ENCODE results near the gene HSD11B1. TPM values are rescaled to one million over a fixed set of nuclear protein-coding genes. Genes with fewer than 3 reads are reported as not detected.

The HSD11B1 gene
- total RNA-seq, 6 experiments from 2014 or later = not detected

DNA sequence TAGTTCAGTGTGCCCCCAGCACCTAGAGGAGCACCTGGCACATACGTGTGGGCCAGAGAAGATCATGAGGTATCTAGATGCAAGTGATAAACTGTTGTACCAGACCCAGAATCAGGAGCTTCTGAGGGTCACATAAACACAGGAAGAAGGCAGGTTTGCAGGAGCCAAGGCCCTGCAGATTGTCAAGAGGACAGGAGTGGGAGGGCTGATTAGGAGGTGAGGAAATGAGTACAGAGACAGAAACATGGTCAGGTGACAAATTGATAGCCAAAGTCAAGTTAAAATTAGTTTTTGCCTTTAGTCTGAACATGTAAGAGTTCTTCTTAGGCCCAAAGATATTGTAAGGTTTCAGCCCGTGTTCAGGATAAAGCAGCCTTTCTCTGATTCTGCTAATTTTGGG, 37.2 kb downstream of the HSD11B1 start:
- no peak overlapping the region; the same call in 1 of the 2 replicates for H3K4me3 Mint-ChIP-seq
- peaks cover 29% of the 10 kb centered on the region for H3K4me1 Mint-ChIP-seq (ENCODE audit: low read depth)
- TF ChIP-seq, protein P1, sequence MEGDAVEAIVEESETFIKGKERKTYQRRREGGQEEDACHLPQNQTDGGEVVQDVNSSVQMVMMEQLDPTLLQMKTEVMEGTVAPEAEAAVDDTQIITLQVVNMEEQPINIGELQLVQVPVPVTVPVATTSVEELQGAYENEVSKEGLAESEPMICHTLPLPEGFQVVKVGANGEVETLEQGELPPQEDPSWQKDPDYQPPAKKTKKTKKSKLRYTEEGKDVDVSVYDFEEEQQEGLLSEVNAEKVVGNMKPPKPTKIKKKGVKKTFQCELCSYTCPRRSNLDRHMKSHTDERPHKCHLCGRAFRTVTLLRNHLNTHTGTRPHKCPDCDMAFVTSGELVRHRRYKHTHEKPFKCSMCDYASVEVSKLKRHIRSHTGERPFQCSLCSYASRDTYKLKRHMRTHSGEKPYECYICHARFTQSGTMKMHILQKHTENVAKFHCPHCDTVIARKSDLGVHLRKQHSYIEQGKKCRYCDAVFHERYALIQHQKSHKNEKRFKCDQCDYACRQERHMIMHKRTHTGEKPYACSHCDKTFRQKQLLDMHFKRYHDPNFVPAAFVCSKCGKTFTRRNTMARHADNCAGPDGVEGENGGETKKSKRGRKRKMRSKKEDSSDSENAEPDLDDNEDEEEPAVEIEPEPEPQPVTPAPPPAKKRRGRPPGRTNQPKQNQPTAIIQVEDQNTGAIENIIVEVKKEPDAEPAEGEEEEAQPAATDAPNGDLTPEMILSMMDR (IDR thresholded peaks at IDR 0.05) = no peak
- no peak overlapping the region for H3K27ac Mint-ChIP-seq
- H3K9me3 Mint-ChIP-seq = no peaks in the 10 kb centered on the region
- no peaks in the 10 kb centered on the region for H3K36me3 Mint-ChIP-seq (ENCODE audit: low read depth)
- H3K27me3 Mint-ChIP-seq (ENCODE audit: insufficient read depth) = peaks cover 25% of the 10 kb centered on the region
- no peak for DNase-seq

DNA sequence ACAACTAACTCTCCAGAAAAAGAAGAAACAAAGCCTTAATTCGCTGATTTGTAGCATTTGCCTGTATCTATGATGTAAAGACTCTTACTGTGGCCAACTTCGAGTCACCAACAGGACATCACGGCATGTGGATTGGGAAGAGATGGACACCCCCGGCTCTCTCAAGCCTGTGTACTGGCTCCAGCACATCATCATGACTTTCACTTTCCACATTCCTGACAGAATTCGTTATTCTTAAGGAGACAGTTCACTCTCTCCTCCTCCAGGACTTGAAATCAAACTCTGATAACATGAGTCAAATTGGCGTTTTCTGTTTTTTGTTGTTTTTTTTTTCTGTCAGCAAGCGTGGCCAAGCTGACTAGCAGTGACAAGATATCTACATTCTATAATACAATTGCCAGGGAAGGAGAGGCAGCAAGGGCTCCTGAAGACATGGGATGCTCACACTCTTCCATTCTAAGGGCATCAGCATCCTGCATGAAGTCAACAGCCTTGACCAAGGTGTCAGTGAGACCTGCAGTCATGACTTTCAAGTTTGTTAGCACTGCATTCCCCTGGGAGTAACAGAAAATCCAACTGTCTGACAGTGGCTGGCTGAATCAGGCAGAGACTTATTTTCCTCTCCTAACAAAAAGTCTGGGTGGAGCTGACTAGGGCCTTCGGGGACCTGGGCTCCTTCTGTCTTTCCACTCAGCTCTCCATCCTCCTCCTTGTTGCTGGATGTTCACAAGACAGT, 37.9 kb downstream of the HSD11B1 start:
- Mint-ChIP-seq H3K27ac (peak overlapping the region; percentile 42), H3K9me3 (no peaks in the 10 kb centered on the region)

DNA sequence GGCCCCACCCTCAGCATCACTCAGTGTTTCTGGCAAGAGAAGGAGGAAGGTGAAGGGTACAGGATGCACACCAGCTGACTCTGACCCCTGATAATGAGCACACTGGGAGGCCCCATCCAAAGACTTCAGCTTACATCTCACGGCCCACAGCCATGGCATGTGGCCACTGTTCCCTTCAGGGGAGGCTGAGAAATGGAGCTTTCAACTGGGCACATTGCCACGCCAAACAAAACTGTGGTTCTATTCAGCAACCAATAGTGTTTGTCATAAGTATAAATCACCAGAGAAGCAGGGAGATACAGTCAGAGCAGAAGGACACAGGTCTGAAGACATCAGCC, 38.5 kb downstream of the HSD11B1 start:
- peak overlapping the region; percentile 39 for H3K27ac Mint-ChIP-seq
- DNase-seq = peak; percentile 45
- H3K27me3 Mint-ChIP-seq (ENCODE audit: insufficient read depth) = peaks cover 23% of the 10 kb centered on the region
- TF ChIP-seq, protein P1 (IDR thresholded peaks at IDR 0.05) = no peak
- H3K4me3 Mint-ChIP-seq = no peak overlapping the region; the same call in 1 of the 2 replicates
- H3K9me3 Mint-ChIP-seq = no peaks in the 10 kb centered on the region
- H3K4me1 Mint-ChIP-seq (ENCODE audit: low read depth) = peaks cover 38% of the 10 kb centered on the region
- no peaks in the 10 kb centered on the region for H3K36me3 Mint-ChIP-seq (ENCODE audit: low read depth)

More for the DNA sequence above, 37.9 kb downstream of the HSD11B1 start:
- Mint-ChIP-seq H3K36me3 (ENCODE audit: low read depth) (no peaks in the 10 kb centered on the region), H3K4me1 (ENCODE audit: low read depth) (peaks cover 33% of the 10 kb centered on the region), H3K27me3 (ENCODE audit: insufficient read depth) (peaks cover 26% of the 10 kb centered on the region), H3K4me3 (peak overlapping the region; percentile 49)
- TF ChIP-seq, protein P1 (IDR thresholded peaks at IDR 0.05) = no peak
- peak; percentile 32 for DNase-seq

DNA sequence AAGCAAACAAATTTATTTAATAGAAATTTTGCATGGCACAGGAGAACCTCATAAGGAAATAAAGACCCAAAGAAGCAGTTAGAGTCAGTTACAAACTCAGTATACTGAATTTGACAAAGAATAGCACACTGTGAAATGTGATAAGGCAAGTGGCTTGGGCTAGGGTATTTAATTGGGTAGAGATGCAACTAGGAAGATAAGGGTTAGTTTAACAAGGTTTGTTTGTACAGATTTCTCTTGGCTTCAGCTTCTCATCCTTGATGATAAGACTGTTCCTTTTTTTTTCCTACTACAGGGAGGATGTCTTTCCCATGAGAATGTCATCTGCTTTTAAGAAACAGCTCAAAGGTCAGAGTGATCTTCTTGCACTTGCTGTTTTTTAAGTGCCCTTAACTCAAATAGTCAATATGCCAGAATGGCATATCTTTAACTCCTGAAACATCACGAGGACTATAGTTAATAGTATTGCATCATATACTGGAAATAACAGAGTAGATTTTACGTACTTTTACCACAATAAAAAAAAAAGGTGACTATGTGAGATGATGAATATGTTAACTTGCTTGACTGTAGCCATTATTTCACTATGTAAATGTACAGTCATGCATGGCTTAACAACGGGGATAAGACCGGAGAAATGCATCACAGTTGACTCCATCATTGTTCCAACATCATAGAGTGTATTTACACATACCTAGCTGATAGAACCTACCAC, 42.0 kb downstream of the HSD11B1 start:
- peaks cover 1% of the 10 kb centered on the region for H3K27me3 Mint-ChIP-seq (ENCODE audit: insufficient read depth)
- H3K9me3 Mint-ChIP-seq = no peaks in the 10 kb centered on the region
- DNase-seq = no peak

DNA sequence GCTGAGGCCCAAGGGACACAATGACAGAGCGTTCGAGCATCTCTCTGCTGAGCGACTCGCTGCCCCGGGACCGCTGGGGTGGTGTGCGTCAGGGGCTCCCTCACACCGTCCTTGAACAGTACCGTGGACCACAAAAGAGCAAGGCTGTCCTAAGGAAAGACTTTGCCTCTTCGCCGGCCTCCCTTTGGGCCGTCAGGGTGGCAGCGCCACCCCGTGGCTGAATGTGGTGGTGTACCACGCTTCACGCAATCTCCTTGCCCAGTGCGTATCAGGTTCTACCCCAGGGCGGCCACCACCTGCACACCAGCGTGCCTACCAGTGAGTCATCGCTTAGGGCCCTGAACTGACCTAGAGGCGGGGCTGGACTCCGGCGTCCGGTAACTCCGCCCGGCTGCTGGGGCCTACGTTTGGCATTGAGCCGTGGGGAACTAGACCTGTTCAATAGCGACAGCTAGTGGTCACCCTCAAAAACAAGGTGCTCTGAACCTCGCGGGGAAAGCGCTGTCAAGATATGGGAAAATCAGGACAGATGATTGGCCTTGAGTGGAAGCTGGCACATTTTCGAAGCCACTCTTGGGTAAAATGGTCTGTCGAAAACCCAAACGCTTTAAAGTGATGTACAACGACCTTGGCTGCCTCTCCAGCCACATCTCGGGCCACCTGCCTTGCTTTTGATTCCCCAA, 43.1 kb downstream of the HSD11B1 start:
- Mint-ChIP-seq H3K36me3 (ENCODE audit: low read depth) (no peaks in the 10 kb centered on the region), H3K27me3 (ENCODE audit: insufficient read depth) (peaks cover 1% of the 10 kb centered on the region), H3K9me3 (no peaks in the 10 kb centered on the region), H3K4me1 (ENCODE audit: low read depth) (peaks cover 31% of the 10 kb centered on the region), H3K27ac (no peak overlapping the region), H3K4me3 (peak overlapping the region; percentile 74)
- peak; percentile 91 for DNase-seq
- TF ChIP-seq, protein P1 (IDR thresholded peaks at IDR 0.05) = peak; percentile 98

More for the DNA sequence above, 42.0 kb downstream of the HSD11B1 start:
- no peak overlapping the region for H3K27ac Mint-ChIP-seq
- TF ChIP-seq, protein P1 (IDR thresholded peaks at IDR 0.05) = no peak
- no peak overlapping the region for H3K4me3 Mint-ChIP-seq
- no peaks in the 10 kb centered on the region for H3K36me3 Mint-ChIP-seq (ENCODE audit: low read depth)
- peaks cover 42% of the 10 kb centered on the region for H3K4me1 Mint-ChIP-seq (ENCODE audit: low read depth)
